ENCODE measurements around the gene OSGIN1.

The OSGIN1 gene

DNA sequence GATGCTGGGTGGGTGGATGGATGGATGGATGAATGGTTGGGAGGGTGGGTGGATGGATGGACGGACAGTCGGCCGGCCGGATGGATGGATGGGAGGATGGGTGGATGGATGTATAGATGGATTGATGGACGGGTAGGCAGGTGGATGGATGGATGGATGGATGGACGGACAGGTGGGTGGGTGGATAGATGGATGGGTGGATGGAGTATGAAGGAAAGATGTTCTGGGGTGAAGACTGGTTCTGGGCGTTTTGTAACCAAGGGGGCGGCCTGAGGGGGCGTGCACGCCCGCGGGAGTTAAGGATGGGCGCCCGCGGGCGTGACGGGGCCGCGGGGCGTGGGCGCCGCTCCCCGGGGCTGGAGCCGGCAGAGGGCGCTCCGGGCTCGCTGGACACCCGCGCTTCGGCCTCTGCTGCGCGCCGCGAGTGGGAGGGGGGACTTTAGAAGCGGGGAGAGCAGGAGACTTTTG is 14.8 kb downstream of the OSGIN1 start, which contains the start of gene NECAB2:
NECAB2 (plus strand) TSS at position 407 of the 468 bp plus-strand sequence. CDS start 405 bp downstream, outside the sequence.
- DNase-seq (ENCODE audit: extremely low spot score, insufficient read length, low read depth), result peak; percentile 33
- no peak for FAIRE-seq

DNA sequence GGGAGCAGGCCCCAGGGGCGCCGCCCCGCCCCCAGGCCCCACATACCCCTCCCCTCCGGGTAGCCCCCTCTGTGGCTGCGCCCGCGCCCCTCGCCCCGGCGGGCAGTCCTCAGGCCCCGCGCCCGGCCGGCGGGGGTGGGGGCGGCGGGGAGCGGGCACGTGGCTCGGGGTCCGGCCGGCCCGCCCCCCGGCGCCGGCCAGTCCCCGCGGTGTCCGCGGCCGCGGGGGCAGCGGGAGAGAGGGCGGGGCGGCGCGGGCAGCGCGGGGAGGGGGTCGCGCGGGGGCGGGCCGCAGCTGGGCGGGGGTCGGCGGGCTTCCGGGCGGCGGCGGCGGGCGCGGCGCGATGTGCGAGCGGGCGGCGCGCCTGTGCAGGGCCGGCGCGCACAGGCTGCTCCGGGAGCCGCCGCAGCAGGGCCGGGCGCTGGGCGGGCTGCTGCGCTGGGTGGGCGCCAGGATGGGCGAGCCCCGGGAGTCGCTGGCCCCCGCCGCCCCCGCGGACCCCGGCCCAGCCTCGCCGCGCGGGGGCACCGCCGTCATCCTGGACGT is 15.3 kb downstream of the OSGIN1 start:
- DNase-seq (ENCODE audit: extremely low spot score, insufficient read length, low read depth) (no peak), FAIRE-seq (no peak)

GRCh38 chr16:83968891-83969649 is 16.0 kb downstream of the OSGIN1 start:
- no peak for DNase-seq (ENCODE audit: extremely low spot score, insufficient read length, low read depth)
- no peak for FAIRE-seq

DNA sequence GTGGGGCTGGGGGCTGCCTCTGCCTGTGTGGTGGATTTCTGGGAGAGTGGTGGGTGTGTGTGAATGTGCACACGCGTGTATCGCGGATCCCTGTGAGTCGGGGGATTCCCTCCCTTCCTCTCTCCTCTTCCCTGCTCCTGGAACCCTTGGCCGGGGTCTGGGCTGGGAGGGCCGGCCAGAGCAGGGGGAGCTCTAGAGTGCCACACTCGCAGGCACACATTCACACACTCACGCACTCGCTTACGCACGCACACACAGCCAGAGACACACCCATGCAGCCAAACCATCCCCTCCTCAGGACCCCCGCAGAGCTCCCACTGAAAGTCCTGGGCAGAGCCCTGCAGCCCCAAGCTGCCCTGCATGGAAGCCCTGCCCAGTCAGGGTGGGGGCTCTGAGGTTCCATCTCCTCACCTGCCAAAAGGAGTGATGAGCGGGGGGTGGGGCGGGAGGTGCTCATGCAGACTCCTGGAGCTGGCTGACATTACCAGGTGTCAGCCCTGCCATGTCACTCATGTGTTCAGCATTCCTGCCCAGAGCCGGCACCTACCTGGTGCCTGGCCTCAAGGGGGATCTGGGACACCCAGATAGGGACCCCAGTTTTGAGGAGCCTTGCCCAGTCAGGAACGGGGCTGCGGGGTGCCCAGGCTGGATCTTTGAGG is 16.9 kb downstream of the OSGIN1 start:
- no peak for FAIRE-seq
- DNase-seq (ENCODE audit: extremely low spot score, insufficient read length, low read depth), result no peak

GRCh38 chr16:83970430-83970815 is 17.4 kb downstream of the OSGIN1 start:
- DNase-seq (ENCODE audit: extremely low spot score, insufficient read length, low read depth) (no peak), FAIRE-seq (no peak)

DNA sequence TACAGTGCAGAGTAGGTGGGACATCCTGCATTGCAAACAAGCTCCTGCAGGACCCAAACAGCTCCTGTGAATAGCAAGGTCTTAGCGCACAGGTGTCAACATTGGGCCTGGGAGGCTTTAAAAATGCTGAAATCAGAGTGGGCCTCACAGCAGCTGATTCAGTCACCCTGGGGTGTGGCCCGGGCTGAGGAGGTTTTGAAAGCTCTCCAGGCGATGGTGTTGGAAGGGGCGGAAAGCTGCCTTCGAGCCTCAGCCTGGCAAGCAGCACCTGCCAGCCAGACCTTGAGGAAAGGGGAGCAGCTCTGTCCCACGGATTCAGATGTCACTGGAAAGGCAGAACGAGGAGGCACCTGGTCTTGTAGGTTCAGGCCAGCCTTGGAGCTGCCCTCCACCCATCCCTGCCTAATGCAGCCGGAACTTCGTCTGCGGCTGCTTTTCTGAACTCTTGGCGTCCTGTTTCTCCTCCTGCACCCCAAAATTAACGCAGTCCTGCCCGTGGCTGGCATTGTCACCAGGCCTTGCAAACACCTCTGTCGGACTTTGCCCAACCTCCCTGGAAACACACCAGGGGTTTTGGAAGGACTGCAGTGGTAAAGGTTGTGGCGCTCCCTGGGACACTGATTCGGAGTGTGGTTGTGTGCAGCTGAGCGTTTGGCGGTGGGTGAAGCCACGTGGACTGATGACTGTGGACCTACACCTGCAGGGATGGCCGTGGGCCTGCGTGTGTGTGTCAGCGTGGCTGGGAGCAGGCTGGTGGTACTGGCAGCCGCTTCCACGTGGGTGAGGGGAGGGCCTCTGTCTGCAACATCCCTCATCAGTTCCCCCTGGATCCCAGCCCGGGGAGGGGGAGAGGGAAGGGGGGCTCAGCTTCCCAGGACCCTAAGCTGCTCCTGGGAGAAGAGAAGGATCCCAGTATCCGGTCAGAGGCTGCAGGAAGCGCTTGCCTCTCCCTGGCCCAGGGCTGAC is 18.4 kb downstream of the OSGIN1 start:
- DNase-seq (ENCODE audit: extremely low spot score, insufficient read length, low read depth) (no peak), FAIRE-seq (no peak)

DNA sequence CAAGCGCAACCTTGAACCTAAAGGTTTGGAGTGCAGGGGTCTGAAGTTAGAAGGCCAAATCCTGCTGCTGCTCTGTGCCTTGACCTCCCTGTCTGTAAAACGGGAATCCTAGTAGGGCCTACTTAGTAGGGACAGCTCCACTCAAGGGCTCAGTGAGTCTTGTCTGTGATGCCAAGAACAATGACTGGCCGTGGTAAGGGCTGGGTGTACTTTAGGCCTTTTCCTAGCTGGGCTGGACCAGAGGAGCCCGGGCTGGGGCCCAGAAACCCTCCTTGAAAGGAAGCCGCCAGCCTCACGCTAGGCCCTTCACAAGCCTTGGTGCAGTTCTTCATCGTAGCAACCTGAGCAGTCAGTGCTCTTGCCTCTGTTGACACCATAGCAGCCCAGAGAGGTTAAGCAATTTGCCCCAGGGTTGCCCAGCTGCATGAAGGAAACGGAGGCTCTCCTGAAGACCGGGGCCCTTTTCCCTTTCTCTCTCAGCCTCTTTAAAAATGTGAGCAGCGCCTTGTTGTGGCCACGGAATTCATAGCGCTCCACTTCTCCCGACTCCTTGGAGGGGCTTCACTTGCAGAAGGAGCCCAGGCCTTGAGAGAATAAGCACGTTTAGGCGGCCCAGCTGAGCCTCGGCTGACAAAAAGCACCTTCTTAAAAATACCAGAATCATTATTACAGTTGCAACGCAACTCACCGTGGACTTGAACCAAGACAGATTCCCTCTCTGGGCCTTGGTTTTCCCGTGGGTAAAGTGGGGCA is 19.4 kb downstream of the OSGIN1 start:
- FAIRE-seq (no peak), DNase-seq (ENCODE audit: extremely low spot score, insufficient read length, low read depth) (no peak)

DNA sequence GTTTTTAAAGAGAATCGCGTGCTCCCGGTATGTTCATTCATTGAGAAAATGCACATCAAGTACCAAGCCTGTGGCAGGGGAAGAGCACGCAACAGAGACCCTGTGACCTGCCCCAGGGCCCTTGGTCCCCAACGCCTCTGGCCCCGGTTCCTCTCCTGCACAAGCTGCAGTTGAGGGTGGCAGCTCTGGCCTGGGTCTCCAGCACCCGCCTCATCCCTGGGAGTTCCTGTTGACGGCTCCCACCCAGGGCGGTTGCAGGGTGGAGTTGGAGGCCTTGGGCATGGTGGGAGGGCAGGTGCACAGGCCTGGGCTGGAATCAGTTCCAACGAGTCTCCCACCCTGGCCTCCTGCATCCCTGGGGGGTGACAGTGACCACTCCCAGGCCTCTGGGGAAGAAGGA is 20.0 kb downstream of the OSGIN1 start:
- FAIRE-seq, result no peak

GRCh38 chr16:83973581-83974385 is 20.7 kb downstream of the OSGIN1 start:
- FAIRE-seq, result no peak
- no peak for DNase-seq (ENCODE audit: extremely low spot score, insufficient read length, low read depth)

More for the DNA sequence above, 20.0 kb downstream of the OSGIN1 start:
- no peak for DNase-seq (ENCODE audit: extremely low spot score, insufficient read length, low read depth)

GRCh38 chr16:83974475-83974874 is 21.4 kb downstream of the OSGIN1 start:
- no peak for FAIRE-seq

DNA sequence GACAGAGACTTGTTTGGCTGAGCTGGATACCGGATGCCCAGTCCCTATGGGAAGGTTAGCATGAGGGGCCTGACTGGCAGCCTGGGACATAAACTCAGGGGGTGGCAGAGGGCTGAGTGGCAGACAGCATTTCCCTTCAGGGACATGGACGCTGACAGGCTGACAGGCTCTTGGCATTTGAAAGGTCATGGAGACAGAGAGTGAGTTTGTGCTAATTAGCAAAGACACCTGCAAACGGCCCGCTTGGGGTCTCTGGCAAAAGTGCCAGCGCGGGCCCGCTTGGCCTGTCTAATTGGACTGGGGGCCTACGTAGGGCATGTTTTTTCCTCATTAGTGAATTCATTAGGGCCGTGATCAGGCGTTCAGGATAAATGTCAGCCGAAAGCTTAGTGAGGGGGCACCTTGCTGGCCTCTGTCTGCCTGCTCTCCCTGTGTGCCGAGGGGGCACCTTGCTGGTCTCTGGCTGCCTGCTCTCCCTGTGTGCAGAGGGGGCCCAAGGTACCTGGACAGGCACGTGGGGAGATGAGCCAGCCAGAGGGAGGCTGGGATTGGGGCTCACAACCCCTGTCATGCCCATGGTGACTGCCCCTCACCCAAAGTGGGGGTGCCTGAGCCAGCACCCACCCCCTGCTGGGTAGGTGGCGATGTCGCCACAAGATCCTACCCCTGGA is 22.7 kb downstream of the OSGIN1 start:
- no peak for FAIRE-seq
- DNase-seq (ENCODE audit: extremely low spot score, insufficient read length, low read depth), result no peak

More at GRCh38 chr16:83974475-83974874, 21.4 kb downstream of the OSGIN1 start:
- no peak for DNase-seq (ENCODE audit: extremely low spot score, insufficient read length, low read depth)

- FAIRE-seq (no peak), DNase-seq (ENCODE audit: extremely low spot score, insufficient read length, low read depth) (no peak)
Measured at GRCh38 chr16:83977056-83977815, 24.2 kb downstream of the OSGIN1 start.

DNA sequence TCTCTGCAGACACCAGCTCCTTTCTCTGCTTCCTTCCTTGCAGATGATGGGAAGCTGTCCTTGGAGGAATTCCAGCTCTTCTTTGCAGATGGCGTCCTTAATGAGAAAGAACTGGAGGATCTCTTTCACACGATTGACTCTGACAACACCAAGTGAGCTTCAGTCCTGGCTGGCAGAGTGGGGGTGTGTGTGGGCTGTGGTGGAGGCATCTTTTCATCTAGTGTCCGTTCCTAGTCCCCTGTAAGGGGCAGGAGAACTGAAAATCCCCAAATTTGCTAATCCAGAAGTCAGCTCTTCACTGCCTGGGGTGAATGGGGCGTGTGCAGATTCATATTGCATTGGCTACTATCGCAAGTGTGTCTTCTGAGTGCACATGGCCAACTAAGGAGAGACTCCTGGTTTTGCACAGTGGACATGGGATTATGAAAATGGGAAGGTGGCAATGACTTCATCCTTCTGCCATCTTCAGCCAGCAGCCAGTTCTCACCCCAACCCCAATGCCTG is 25.4 kb downstream of the OSGIN1 start:
- no peak for FAIRE-seq
- no peak for DNase-seq (ENCODE audit: extremely low spot score, insufficient read length, low read depth)

DNA sequence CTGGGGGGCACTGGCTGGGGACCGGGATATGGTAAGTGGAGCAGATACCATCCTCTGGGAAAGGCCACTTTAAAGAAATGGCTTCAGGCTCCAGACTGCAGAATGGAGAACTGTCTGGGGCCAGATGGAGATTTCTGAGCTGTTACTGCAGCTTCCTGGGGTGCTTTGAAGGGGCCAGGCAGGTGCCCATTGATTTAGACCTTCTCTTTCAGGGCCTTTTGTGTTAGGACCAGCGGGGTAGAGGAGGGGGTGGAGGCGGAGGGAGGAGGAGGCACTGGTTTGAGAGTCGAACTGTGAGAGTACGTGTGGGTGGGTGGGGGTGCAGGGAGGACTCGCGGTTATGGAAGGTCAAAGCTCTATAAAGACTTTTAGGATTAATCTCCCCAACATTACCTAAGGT is 26.4 kb downstream of the OSGIN1 start:
- no peak for DNase-seq (ENCODE audit: extremely low spot score, insufficient read length, low read depth)
- FAIRE-seq, result no peak

DNA sequence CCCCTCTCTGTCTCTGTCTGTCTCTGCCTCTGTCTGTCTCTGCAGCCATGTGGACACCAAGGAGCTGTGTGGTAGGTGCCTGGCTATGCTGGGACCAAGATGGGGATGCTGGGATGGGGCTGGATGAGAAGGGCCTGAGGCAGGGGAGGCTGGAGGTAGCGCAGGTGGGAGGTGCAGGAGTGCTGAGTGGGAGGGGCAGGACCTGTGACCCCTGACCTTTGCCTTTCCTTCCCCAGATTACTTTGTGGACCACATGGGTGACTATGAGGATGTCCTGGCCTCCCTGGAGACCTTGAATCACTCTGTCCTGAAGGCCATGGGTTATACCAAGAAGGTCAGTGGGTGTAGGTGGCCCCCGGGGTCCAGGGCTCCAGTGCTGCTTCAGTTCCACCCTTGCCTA is 27.8 kb downstream of the OSGIN1 start:
- DNase-seq (ENCODE audit: extremely low spot score, insufficient read length, low read depth) (no peak), FAIRE-seq (no peak)

- DNase-seq (ENCODE audit: extremely low spot score, insufficient read length, low read depth) (no peak), FAIRE-seq (no peak)
Measured at GRCh38 chr16:83981799-83982198, 28.8 kb downstream of the OSGIN1 start.

DNA sequence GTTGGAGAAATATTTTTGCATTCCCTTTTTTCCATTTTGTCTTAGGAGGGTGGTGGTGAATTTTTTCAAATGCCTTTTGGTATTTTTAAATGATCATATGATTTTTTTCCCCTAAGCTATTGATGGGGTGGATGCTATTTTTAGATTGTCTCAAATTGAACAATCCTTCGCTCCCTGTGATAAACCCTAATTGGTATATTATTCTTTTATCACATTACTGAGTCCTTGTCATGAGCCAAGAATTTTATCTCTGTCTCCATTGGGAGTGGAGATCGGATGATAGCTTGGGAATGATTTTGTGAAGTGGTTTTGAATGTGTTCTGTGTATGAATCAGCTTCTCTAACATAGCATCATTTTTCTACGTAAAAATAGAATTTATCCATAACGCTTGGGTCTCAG is 30.5 kb downstream of the OSGIN1 start:
- FAIRE-seq, result no peak
- no peak for DNase-seq (ENCODE audit: extremely low spot score, insufficient read length, low read depth)
